ENCODE measurements around the gene NADSYN1.

NADSYN1 gene

GRCh38 chr11:71433648-71434450 is 19.2 kb upstream of the NADSYN1 start:
- no peak for DNase-seq

GRCh38 chr11:71434576-71435130 is 18.4 kb upstream of the NADSYN1 start:
- no peak for DNase-seq

- DNase-seq, result no peak
These were observed 17.6 kb upstream of the NADSYN1 start for GRCh38 chr11:71435278-71435951.

DNA sequence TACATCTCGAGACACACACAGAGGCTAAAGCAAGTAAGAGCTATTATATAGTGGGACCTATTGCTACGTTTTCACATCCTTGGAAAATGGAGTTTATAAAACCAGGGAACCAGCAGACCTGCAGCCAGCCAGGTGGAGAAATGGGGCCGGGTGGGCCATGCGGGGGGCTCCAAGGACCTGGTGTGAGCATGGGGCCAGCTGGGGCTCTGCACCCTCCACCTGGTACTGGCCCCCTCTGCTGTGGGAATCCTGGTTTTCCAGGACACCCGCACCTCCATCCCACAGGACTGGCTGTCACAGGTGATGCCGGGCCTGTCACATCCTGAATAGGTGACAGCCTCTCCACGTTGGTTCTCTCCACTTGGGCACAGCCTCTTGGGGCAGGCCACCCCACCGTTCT is 16.1 kb upstream of the NADSYN1 start:
- no peak for DNase-seq

DNA sequence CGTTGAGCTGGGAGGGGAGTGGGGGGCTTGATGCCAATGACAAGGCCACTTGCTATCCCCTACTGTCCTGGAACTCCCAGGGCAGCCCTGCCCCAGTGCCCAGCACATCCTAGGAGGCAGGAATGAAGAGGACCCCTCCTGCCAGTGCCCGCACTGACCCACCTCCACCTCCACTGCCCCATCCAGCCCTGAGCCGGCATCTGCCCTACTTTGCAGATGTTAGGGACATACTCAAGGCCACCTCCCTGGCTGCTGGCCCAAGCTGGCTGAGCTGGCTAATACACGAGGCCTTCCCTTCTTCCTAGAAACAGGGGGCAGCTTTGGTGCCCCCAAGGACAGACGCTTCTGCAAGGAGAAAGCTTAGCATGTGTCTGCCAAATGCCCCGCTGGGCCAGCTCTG is 15.6 kb upstream of the NADSYN1 start:
- DNase-seq, result no peak

DNA sequence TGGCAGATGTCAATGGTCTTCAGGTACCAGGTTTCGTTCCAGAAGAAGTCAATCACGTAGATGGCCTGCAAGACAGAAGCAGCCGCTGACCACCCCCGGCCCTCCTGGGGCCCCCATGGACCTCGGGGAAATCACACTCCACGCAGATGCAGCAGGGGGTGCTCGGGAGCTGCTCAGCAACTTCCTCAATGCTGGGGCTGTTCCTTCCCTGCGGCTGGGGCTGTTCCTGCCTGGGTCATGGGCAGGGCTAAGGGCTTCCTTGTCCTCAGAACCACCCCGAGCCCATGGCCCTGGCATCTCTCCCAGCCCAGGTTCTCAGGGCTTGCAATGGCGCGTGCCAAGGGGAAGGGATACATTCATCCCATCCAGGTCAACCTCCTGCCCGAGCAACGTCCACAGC is 15.1 kb upstream of the NADSYN1 start:
- no peak for DNase-seq

- DNase-seq, result no peak
These were observed 14.4 kb upstream of the NADSYN1 start for GRCh38 chr11:71438650-71439049.

- no peak for DNase-seq
These were observed 12.8 kb upstream of the NADSYN1 start for GRCh38 chr11:71440021-71440755.

DNA sequence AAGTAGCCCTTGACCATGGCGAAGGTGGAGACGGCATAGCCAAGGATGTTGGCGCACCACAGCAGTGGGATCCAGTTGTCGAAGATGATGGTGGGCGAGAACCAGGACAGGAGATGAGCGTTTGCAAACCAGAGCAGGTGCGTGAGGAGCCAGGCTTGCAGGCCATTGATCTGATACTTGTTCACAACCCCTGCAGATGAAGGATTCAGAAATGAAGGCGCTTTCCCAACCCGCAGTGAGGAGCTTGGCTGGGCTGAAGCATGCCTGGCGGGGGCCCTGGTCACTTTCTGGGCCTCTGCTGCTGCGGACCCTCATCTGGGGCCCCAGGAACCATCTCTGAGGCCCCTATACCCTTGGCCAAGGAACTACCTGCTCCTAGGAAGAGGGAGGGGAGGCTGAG is 11.8 kb upstream of the NADSYN1 start:
- DNase-seq, result no peak

DNA sequence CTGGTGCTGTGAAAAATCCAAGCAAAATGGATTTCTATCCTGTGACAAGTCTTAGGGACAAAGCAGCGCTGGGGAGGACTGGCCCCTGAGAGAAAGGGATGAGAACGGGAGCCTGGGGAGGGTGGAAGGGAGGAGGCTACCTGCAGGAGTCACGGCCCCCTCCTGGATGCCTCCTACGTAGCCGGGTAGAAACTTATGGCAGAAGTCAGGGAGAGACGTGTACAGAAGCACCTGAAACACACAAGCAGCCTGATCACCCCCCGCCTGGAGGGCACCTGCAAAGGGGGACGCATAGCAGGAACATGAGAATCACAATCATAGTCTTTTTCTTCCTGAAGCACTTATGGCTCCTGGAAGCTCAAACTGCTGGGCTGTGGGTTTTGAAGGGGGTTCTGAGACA is 10.9 kb upstream of the NADSYN1 start:
- no peak for DNase-seq

GRCh38 chr11:71442880-71443279 is 10.1 kb upstream of the NADSYN1 start:
- DNase-seq, result no peak

- no peak for DNase-seq
These were observed 9.1 kb upstream of the NADSYN1 start for GRCh38 chr11:71443736-71444445.

- no peak for DNase-seq
These were observed 8.2 kb upstream of the NADSYN1 start for GRCh38 chr11:71444811-71445210.

- no peak for DNase-seq
These were observed 6.9 kb upstream of the NADSYN1 start for GRCh38 chr11:71446150-71446549.

- no peak for DNase-seq
These were observed 5.9 kb upstream of the NADSYN1 start for GRCh38 chr11:71446942-71447688.

GRCh38 chr11:71447791-71448256 is 5.2 kb upstream of the NADSYN1 start:
- DNase-seq, result no peak

GRCh38 chr11:71448257-71449171 is 4.5 kb upstream of the NADSYN1 start, which contains the start of gene DHCR7:
TSS of gene DHCR7 (minus strand) at chr11:71448393. CDS start at chr11:71444952, 3,441 bp downstream.
- peak; percentile 67 for DNase-seq

- no peak for DNase-seq
These were observed 3.4 kb upstream of the NADSYN1 start for GRCh38 chr11:71449596-71449995.

GRCh38 chr11:71450507-71450906 is 2.5 kb upstream of the NADSYN1 start:
- no peak for DNase-seq

DNA sequence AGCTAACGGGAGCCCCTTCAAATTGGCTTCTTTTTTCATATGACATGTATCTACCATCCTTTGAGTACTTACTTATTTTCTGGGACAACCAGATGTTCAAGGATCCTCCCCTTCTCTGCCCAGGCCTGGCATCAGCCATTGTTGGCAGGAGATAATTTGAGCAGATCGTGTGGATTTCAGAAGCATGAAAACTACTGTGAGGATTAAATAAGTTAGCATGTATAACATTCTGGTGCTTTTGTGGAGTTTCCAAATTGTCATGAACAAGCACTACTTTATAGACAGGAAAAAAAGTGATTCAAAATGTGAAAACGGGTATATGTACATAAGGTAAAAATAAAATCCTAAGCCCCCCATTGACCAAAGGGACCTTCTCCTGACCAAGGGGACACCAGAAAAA is 2.1 kb upstream of the NADSYN1 start:
- no peak for DNase-seq
